Activated T-helper 1 cell treated with Interleukin-2 at 50 U/mL for 16 hours (primary cell): ENCODE data around the gene LARP1.
"Not testable (repeated sequence)": the region's sequence is repeated elsewhere in the genome, so short reads cannot be mapped to it uniquely, and the experiment has no call there.

Experiments used
- DNase-seq: peaks from one replicate; pipeline ENCODE4 v3.0.0-alpha.2; 2020; ENCODE audit warnings: low read depth

The LARP1 gene

GRCh38 chr5:154794525-154795234, 39.5 kb downstream of the LARP1 start:
- DNase-seq = no peak

DNA sequence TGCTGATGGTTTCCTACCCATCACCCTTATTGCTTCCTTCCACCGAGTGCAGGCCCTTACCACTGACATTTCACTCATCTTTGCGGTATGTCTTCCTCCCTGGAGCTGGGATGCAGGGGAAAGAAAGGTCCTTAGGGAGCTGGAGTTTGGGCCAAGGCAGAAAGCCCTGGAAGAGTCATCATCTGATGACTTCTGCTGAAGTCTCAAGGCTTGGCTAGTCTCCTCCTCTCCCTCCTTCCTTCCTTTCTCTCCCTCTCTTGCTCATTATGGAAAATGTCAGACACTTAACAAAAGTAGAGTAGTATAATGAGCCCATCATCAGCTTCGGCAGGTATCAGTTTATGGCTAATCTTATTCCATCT, 40.0 kb downstream of the LARP1 start:
- no peak for DNase-seq

- DNase-seq = no peak
Measured at GRCh38 chr5:154797762-154798161, 42.6 kb downstream of the LARP1 start.

DNA sequence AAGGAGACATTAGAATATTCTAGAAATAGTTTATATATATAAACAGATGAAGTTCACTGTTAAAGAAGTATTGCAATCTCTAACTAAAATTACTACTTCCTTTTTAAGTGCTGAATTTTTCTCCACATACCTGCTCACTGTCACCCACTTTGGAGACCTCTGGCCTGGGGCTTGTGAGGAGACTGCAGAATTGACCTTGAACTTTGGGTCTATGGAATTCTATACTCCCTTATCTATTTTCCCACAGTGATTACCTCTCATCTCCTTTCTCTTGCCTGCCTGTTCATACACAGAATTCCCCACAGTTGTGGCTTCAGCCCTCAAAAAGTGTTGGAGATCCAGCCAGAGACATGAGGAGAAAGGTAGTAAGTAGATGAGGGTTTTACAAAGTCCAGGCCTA, 45.4 kb downstream of the LARP1 start:
- no peak for DNase-seq

GRCh38 chr5:154801083-154801482, 45.9 kb downstream of the LARP1 start:
- DNase-seq = no peak

- DNase-seq = no peak
Measured at GRCh38 chr5:154802050-154802449, 46.9 kb downstream of the LARP1 start.

DNA sequence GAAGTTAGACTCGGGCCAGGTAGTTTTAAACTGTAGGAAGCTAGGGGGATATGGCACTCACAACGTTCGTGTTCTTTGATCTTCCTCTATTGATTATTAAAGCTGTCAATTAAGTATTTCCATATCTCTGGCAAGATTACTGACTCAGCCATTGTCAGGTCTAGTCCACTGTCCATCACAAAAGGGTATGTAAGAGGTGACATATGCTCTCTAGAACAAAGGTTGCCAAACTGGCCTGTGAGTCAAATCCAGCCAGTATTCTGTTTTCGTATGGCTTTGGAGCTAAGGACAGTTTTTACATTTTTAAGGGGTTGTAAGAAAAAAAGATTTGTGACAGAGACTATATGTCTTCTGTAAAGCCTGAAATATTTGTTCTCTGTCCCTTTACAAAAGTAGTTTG, 51.0 kb downstream of the LARP1 start:
- no peak for DNase-seq

- DNase-seq = no peak
Measured at GRCh38 chr5:154811239-154811638, 56.1 kb downstream of the LARP1 start.

DNA sequence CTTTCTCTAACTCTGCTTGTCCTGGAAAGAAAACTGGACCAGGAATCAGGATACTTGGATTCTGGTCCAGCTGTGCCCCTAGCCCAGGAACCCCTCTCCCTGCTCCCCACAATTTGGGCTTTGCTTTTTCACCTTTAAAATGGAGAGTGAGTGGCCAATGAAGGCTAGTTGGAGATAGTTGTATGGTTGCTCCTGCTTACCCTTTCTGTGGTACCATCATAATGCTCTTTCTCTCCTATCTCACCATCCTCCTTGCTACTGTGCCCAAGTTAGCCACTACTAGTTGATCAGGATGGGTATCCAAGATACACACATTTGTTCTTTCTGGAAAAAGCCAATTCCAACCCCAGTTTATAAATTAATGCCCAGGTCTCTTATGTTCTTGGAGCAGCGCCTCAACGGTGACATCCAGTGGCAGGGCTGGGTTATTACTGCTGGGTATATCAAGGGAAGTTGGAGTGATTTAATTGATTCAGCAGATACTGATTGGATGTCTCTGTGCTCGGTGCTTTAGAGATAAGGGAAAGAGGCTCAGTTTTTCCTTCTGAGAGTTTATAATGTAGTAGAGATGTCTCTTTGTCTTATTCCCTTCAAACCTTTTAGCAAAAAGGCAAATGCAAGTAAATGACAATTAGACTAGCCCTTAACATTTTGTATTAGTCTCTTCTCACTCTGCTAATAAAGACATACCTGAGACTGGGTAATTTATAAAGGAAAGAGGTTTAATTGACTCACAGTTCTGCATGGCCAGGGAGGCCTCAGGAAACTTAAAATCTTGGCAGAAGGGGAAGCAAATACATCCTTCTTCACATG, 56.7 kb downstream of the LARP1 start:
- peak; percentile 28 for DNase-seq

DNA sequence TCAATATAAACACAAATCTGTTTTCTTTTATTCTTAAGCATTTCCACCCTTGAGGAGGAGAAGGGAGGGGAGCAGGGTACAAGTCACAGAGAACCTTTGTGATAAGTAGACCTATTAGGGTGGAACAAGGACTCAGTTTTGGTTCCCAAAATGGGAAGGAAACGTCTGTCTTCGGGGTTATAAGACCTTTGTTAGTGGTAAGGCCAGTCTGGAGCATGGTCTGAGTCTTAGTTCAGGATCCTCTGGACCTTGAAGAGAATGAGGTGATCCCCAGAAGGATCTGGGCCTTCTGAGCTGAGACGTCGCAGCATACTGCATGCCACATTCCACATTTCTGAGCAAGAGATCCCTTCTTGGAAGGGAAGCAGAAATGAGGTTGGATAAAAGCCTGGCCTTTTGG, 58.0 kb downstream of the LARP1 start:
- DNase-seq = no peak

DNA sequence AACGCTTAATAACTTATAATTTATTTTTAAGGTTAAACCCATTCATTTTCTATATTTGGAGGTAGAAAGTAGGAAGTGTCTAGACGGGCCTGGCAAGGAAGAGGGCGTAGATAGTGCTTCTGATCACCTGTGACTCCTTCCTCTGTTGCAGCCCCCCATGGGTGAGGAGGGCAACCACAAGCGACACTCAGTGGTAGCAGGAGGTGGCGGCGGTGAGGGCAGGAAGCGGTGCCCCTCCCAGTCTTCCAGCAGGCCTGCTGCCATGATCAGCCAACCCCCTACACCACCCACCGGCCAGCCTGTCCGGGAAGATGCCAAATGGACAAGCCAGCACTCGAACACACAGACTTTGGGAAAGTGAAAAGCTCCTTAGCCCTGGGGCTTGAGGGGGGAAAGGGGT, 58.6 kb downstream of the LARP1 start:
- DNase-seq = peak; percentile 7

GRCh38 chr5:154815025-154815424, 59.8 kb downstream of the LARP1 start:
- DNase-seq = no peak

DNA sequence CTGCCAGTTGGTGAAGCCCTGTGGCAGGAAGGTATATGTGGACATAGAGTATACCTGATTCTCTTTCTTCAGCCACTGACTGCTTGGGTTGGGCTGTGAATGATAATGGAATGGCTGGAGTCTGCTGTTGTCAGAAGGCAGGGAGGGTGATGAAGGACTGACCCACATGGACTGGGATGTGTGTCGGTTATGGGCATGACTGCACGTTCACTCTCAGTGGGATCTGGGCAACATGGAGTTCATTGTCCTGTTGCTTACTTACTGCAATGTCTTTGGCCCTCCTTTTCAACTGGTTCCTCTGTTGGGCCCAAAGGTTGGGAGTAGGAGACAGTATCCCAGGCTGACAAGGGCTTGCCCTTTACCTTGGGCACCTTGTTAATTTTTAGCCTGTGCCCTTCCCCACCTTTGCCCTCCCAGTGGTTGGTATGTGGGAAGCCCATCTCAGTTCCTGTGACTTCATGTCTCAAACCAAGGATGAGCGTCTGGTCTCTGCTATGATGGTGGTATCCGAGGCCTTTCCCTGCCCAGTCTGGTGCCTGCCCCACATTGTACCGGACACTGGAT, 60.6 kb downstream of the LARP1 start:
- no peak for DNase-seq

DNA sequence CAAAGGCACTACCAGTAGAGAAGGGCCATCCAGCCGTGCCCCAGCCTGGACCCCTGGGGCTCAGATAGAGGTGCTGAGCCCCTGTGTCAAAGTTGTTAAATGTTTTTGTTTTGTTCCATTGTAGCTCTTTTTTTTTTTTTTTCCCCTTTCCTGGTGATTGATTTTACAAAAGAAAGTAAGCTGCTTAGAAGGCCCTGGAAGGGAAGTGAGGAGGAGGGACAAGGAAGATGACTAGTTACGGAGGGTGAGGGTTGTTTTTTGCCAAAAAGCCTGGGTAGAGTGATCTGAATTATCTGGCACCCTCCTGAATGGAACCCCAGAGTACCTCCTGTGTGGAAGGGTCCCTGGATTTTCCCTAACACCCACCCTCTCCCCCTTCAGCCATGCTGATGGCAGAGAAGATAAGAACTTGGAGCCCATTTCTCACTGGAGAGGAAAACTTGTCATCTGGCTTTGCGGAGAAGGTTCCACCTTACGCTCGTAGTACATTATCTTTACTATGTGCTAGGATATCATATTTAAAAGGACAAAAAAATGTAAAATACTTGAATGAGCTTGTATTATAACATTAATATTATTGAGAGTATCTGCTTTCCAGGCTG, 61.8 kb downstream of the LARP1 start:
- DNase-seq = no peak

DNA sequence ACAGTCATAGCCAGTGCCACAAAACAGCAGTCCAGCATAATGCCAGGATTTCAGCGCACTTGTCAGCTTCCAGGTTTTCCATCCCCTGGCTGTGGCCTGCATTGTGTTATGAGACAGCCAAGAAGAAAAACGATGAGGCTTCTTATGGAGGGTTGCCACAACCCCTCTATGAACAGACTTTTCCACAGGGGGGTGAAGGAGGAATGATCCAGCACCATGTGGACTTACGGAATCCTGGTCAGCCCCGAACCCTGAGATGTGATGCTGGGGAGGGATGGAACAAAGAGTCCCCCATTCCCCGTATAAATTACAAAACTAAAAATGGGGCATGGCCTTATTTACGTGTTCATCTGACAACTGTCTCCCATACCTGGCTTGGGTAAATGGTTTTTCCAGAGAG, 62.6 kb downstream of the LARP1 start:
- no peak for DNase-seq

- no peak for DNase-seq
Measured at GRCh38 chr5:154818471-154819116, 63.4 kb downstream of the LARP1 start.

- no peak for DNase-seq
Measured at GRCh38 chr5:154819546-154819945, 64.4 kb downstream of the LARP1 start.

GRCh38 chr5:154820383-154820782, 65.2 kb downstream of the LARP1 start:
- no peak for DNase-seq

GRCh38 chr5:154822896-154823295, 67.7 kb downstream of the LARP1 start:
- DNase-seq = not testable (repeated sequence)

- no peak for DNase-seq
Measured at GRCh38 chr5:154823605-154824004, 68.4 kb downstream of the LARP1 start.

GRCh38 chr5:154824070-154824469, 68.9 kb downstream of the LARP1 start:
- no peak for DNase-seq

DNA sequence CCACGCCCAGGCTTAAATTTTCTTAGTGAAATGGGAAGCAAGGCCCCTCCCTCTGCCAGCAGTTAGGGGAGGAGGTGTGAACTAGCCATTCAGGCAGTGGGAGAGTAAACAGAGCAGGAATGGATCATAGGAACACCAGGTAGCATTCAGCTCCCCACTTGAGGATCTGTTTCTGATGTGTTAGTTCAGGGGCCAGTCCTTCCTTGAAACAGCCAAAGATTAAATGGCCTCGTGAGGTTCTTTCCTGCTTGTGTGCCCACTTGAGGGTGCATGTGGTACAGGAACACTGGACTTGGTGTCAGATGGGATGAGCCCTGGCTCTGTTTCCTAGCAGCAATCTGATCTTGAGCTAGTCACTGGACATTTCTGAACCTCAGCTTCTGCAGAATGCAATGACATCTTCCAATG, 74.0 kb downstream of the LARP1 start:
- DNase-seq = no peak
